H1 (cell line): Measurements from ENCODE around the gene GALNT18. TPM values are rescaled to one million over a fixed set of nuclear protein-coding genes. Genes with fewer than 3 reads are reported as not detected.

ENCODE experiments used
- CTCF ChIA-PET: fragments of 300-600 bp; sonication (Branson Sonifier 250); formaldehyde crosslinking; loops from one replicate; lab custom pipeline; 2021; ENCODE audit not compliant: partially characterized antibody; lab: Charles Lee
- POLR2A ChIA-PET: fragments of 300-600 bp; sonication (Branson Sonifier 250); formaldehyde crosslinking; loops from one replicate; lab custom pipeline; 2021; ENCODE audit warnings: inconsistent platforms; ENCODE audit not compliant: partially characterized antibody; lab: Charles Lee
- DNase-seq, 2 experiments: peaks; one replicate each; pipeline versions ENCODE4 v3.0.0 to v3.0.0-alpha.2; 2010 to 2022; ENCODE audit warnings: low spot score in 2 of 2, low read depth in 1 of 2, mixed read lengths in 1 of 2
- FAIRE-seq: peaks from 2 replicates; lab custom pipeline; 2011; peaks lifted over from hg19 to GRCh38; lab: Jason Lieb, UNC
- H2AFZ ChIP-seq: 2 replicates; pipeline ENCODE4 v1.8.1; 2012; ENCODE audit warnings: low read length, inconsistent platforms
- H2AK5ac ChIP-seq: 2 replicates; pipeline ENCODE4 v1.6.1; 2013; ENCODE audit warnings: low read depth, low read length
- H2BK120ac ChIP-seq: replicated peaks from 2 replicates; pipeline ENCODE3; 2013; ENCODE audit warnings: low read depth, low read length, inconsistent platforms
- H2BK12ac ChIP-seq: 2 replicates; pipeline ENCODE4 v1.6.1; 2013; ENCODE audit warnings: low read depth, low read length
- H2BK15ac ChIP-seq: 2 replicates; pipeline ENCODE4 v1.6.1; 2013; ENCODE audit warnings: low read length
- H2BK20ac ChIP-seq: 2 replicates; pipeline ENCODE4 v1.6.1; 2013; ENCODE audit warnings: low read length
- H2BK5ac ChIP-seq: 2 replicates; pipeline ENCODE4 v1.6.1; 2013; ENCODE audit warnings: low read depth, low read length
- H3K14ac ChIP-seq: 2 replicates; pipeline ENCODE4 v1.6.1; 2013; ENCODE audit warnings: inconsistent platforms; ENCODE audit not compliant: insufficient read length
- H3K18ac ChIP-seq: 2 replicates; pipeline ENCODE4 v1.6.1; 2013; ENCODE audit warnings: low read length; ENCODE audit errors: extremely low read depth
- H3K23ac ChIP-seq: 2 replicates; pipeline ENCODE4 v1.6.1; 2013; ENCODE audit warnings: inconsistent platforms; ENCODE audit not compliant: insufficient read length
- H3K23me2 ChIP-seq: 2 replicates; pipeline ENCODE4 v1.6.1; 2013; ENCODE audit warnings: low read depth, low read length
- H3K27ac ChIP-seq: 2 replicates; pipeline ENCODE4 v1.6.1; 2011; ENCODE audit warnings: low read depth, low read length, inconsistent platforms
- H3K27me3 ChIP-seq, 4 experiments: replicated peaks in 1 of 4; 1 replicate in 1 of 4; 2 replicates in 3 of 4; pipeline versions ENCODE4 v1.6.1 to v1.8.1; 2011 to 2013; ENCODE audit warnings: low read length in 3 of 4, mild to moderate bottlenecking in 3 of 4, inconsistent platforms in 2 of 4, mixed read lengths in 2 of 4, moderate library complexity in 1 of 4; ENCODE audit not compliant: control insufficient read depth in 3 of 4, insufficient read depth in 3 of 4; ENCODE audit errors: extremely low read depth in 1 of 4
- H3K36me3 ChIP-seq, 4 experiments: 2 replicates each; pipeline versions ENCODE4 v1.6.1 to v1.8.1; 2011 to 2013; ENCODE audit warnings: mild to moderate bottlenecking in 4 of 4, low read length in 3 of 4, moderate library complexity in 2 of 4, control low read depth in 1 of 4, inconsistent platforms in 1 of 4; ENCODE audit not compliant: insufficient read depth in 4 of 4, control insufficient read depth in 2 of 4
- H3K4ac ChIP-seq: replicated peaks from 2 replicates; pipeline ENCODE3; 2013; ENCODE audit warnings: low read length, low read depth, mixed read lengths, inconsistent platforms; ENCODE audit not compliant: insufficient read length
- H3K4me1 ChIP-seq, 4 experiments: replicated peaks in 1 of 4; 1 replicate in 1 of 4; 2 replicates in 3 of 4; pipeline versions ENCODE4 v1.6.1 to v1.8.1; 2011 to 2013; ENCODE audit warnings: low read length in 3 of 4, inconsistent platforms in 2 of 4, mixed read lengths in 1 of 4; ENCODE audit not compliant: insufficient read depth in 4 of 4, control insufficient read depth in 3 of 4
- H3K4me2 ChIP-seq, 2 experiments: 2 replicates each; pipeline versions ENCODE4 v1.6.1 to v1.8.1; 2011 to 2013; ENCODE audit warnings: low read depth in 2 of 2, low read length in 2 of 2, control low read depth in 1 of 2, inconsistent platforms in 1 of 2, mild to moderate bottlenecking in 1 of 2; ENCODE audit not compliant: insufficient read depth in 1 of 2
- H3K4me3 ChIP-seq, 4 experiments: fragments of 200-600, 300-600 bp in 1 of 4; sonication (generic), shearing (Covaris generic), sonication (Bioruptor Twin) in 1 of 4; 2 replicates each; pipeline versions ENCODE4 v1.5.1 to v1.8.1; 2011 to 2016; ENCODE audit warnings: low read length in 4 of 4, low read depth in 3 of 4, control low read depth in 2 of 4, inconsistent platforms in 2 of 4, mild to moderate bottlenecking in 2 of 4, mixed read lengths in 1 of 4, moderate library complexity in 1 of 4; ENCODE audit not compliant: insufficient read depth in 2 of 4; ENCODE audit errors: extremely low read depth in 1 of 4
- H3K56ac ChIP-seq: replicated peaks from 2 replicates; pipeline ENCODE3; 2013; ENCODE audit warnings: low read depth, mild to moderate bottlenecking, mixed read lengths, low read length, inconsistent platforms; ENCODE audit not compliant: insufficient read length
- H3K79me1 ChIP-seq: 2 replicates; pipeline ENCODE4 v1.6.1; 2013; ENCODE audit warnings: low read depth, low read length, control low read depth
- H3K79me2 ChIP-seq, 2 experiments: 2 replicates each; pipeline versions ENCODE4 v1.6.1 to v1.8.1; 2012 to 2013; ENCODE audit warnings: low read length in 2 of 2, mild to moderate bottlenecking in 2 of 2, inconsistent platforms in 1 of 2; ENCODE audit not compliant: insufficient read depth in 2 of 2, control insufficient read depth in 1 of 2
- H3K9ac ChIP-seq, 4 experiments: replicated peaks in 1 of 4; 1 replicate in 1 of 4; 2 replicates in 3 of 4; pipeline versions ENCODE4 v1.6.1 to v1.8.1; 2011 to 2013; ENCODE audit warnings: low read depth in 3 of 4, low read length in 3 of 4, control low read depth in 2 of 4, mild to moderate bottlenecking in 2 of 4, moderate library complexity in 2 of 4, inconsistent platforms in 1 of 4; ENCODE audit errors: extremely low read depth in 1 of 4
- H3K9me3 ChIP-seq, 2 experiments: 2 replicates each; pipeline versions ENCODE4 v1.6.1 to v1.8.1; 2012 to 2013; ENCODE audit warnings: mild to moderate bottlenecking in 2 of 2, moderate library complexity in 2 of 2, control low read depth in 1 of 2, inconsistent platforms in 1 of 2, low read depth in 1 of 2, low read length in 1 of 2, mixed read lengths in 1 of 2; ENCODE audit not compliant: insufficient read depth in 2 of 2
- H4K20me1 ChIP-seq, 2 experiments: replicated peaks in 1 of 2; 2 replicates each; pipeline versions ENCODE3 to v1.8.1; 2011 to 2013; ENCODE audit warnings: inconsistent platforms in 2 of 2, low read length in 2 of 2, mild to moderate bottlenecking in 1 of 2; ENCODE audit not compliant: insufficient read depth in 2 of 2, control insufficient read depth in 1 of 2
- H4K5ac ChIP-seq: 2 replicates; pipeline ENCODE4 v1.6.1; 2013; ENCODE audit warnings: low read length, low read depth, mixed read lengths, inconsistent platforms; ENCODE audit not compliant: insufficient read length
- H4K8ac ChIP-seq: 2 replicates; pipeline ENCODE4 v1.8.0; 2013; ENCODE audit warnings: mild to moderate bottlenecking, moderate library complexity, low read length, inconsistent platforms; ENCODE audit not compliant: insufficient read depth; ENCODE audit errors: extremely low read depth
- H4K91ac ChIP-seq: replicated peaks from 2 replicates; pipeline ENCODE3; 2013; ENCODE audit warnings: low read length, mixed read lengths, inconsistent platforms; ENCODE audit not compliant: insufficient read length
- BACH1 ChIP-seq: IDR thresholded peaks from 2 replicates; pipeline ENCODE4 v1.6.1; 2012; ENCODE audit warnings: low read length, improper control_type of control experiment
- CBX5 ChIP-seq: fragments of 300-800, 300-1000 bp; sonication (generic); IDR thresholded peaks from 2 replicates; pipeline ENCODE4 v1.7.1; 2016; ENCODE audit warnings: antibody characterized with exemption, low read length, low read depth
- KDM4A ChIP-seq: IDR thresholded peaks from one replicate; pipeline ENCODE4 v1.7.1; 2012; ENCODE audit warnings: low read depth, mild to moderate bottlenecking, moderate library complexity, low read length, inconsistent platforms; ENCODE audit not compliant: severe bottlenecking
- TAF7 ChIP-seq: optimal IDR thresholded peaks from 2 replicates; pipeline ENCODE3; 2011; ENCODE audit warnings: low read depth, mild to moderate bottlenecking, inconsistent platforms, low read length, moderate library complexity, borderline replicate concordance
- WGBS, 2 experiments: shearing (Covaris generic) in 1 of 2; methylation state at CpG; one replicate each; pipeline versions ENCODE4 v1.1.6 to v1.1.7; 2013 to 2015; ENCODE audit warnings: low lambda C conversion rate in 2 of 2, mixed read lengths in 2 of 2, inconsistent platforms in 1 of 2, low coverage in 1 of 2, missing lambda C conversion rate in 1 of 2; ENCODE audit not compliant: insufficient replicate concordance in 2 of 2, insufficient coverage in 1 of 2, insufficient read length in 1 of 2; ENCODE audit errors: extremely low coverage in 1 of 2, missing lambda C conversion rate in 1 of 2; 5-methylcytosine and 5-hydroxymethylcytosine counted together
- polyA plus RNA-seq, 7 experiments: library from polyadenylated mRNA; depleted of rRNA in 3 of 7; stranded (reverse) in 5 of 7; unstranded in 2 of 7; fragments of >200 nt in 5 of 7; fragments of 200-250 nt in 2 of 7; gene quantifications; 1 replicate in 5 of 7; 2 replicates in 1 of 7; 4 replicates in 1 of 7; pipeline versions ENCODE4 v1.2.1 to v1.2.3, GENCODE V29; 2011 to 2013; ENCODE audit warnings: missing spikeins in 2 of 7, mixed read lengths in 2 of 7
- total RNA-seq: library from RNA; stranded (reverse); fragmentation: NEBNext Ultra II Directional; extraction: Animal tissue kit (Norgen Biotek cat#: 25700); gene quantifications from 2 replicates; pipeline ENCODE4 v1.2.1, GENCODE V29; 2021

Gene GALNT18
- total and polyA plus RNA-seq, 2 of the 8 experiments (the other 6 are each of a cell fraction or from before 2014, with no cell fraction given) = 6.0 to 9.4 TPM

GRCh38 chr11:11538277-11538960 is 83.4 kb downstream of the GALNT18 start:
- Histone ChIP-seq H3K18ac (no peak overlapping the region), H2BK15ac (no peak overlapping the region), H3K4me3 (no peak overlapping the region), H2BK20ac (no peak overlapping the region), H3K56ac (no peak overlapping the region), H2AK5ac (no peak overlapping the region), H3K14ac (no peak overlapping the region), H2AFZ (no peak overlapping the region), H3K27ac (no peak overlapping the region), H3K9me3 (no peaks in the 10 kb centered on the region), H3K79me1 (no peaks in the 10 kb centered on the region), H3K23ac (no peak overlapping the region), H4K91ac (no peak overlapping the region), H4K5ac (no peak overlapping the region), H3K23me2 (no peaks in the 10 kb centered on the region), H3K27me3 (no peaks in the 10 kb centered on the region), H4K20me1 (peaks cover 0 to 2% of the 10 kb centered on the region in 2 experiments), H2BK12ac (no peak overlapping the region), H2BK120ac (no peak overlapping the region), H3K9ac (peak overlapping the region in 1 of 4 experiments; percentile 24; a peak in 1 of 7 replicates), H3K36me3 (no peaks in the 10 kb centered on the region), H3K79me2 (no peaks in the 10 kb centered on the region), H3K4ac (no peak overlapping the region), H3K4me2 (no peak overlapping the region), H4K8ac (no peak overlapping the region; the same call in 1 of the 2 replicates), H2BK5ac (no peak overlapping the region), H3K4me1 (peaks cover 0 to 7% (median 0%) of the 10 kb centered on the region in 4 experiments; a peak in 1 of 7 replicates)
- CTCF ChIA-PET = interaction anchor here (0.9 to 1.5 kb wide), 3 partner anchors 15 to 56 kb away, joined by 3 to 4 read pairs (median 3); no protein-coding TSS in a partner anchor
- DNase-seq (no peak), FAIRE-seq (no peak)
- TF ChIP-seq KDM4A = no peak
- TF ChIP-seq TAF7 = no peak
- TF ChIP-seq BACH1 = no peak
- no peak for TF ChIP-seq CBX5
- POLR2A ChIA-PET = no interaction called here
- 86% methylated on average over 12 of the region's 12 CpGs; no CpG with 5 or more reads in 1 of the 2 experiments for WGBS, 2 experiments
